ENCODE results near the gene SYTL3. TPM values are rescaled to one million over a fixed set of nuclear protein-coding genes. Genes with fewer than 3 reads are reported as not detected.

Gene SYTL3
- total RNA-seq, 1 donor from 2014 or later: 0.48 TPM

DNA sequence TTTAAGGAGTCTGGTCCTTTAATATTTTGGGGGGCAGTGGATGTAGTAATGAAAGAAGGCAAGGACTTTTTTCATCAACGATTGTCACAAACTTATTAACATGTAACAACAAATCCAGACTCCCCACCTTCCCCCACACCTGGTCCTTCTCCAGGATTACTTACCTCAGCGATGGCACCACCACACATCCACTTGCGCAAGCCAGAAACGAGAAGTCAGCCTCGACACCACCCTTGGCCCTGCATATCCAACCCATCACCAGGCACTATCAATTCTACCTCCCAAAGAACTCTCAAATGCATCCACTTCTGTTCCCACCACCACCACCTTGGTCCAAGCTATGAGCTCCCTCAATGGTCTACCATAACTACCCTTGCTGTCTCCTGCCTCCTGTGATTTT lies 162.8 kb downstream of the SYTL3 start:
- no peaks in the 10 kb centered on the region for H3K27me3 Mint-ChIP-seq (ENCODE audit: unreplicated experiment)
- no peak for TF ChIP-seq CTCF (IDR thresholded peaks at IDR 0.05)
- no peaks in the 10 kb centered on the region for H3K9me3 Mint-ChIP-seq (ENCODE audit: unreplicated experiment)
- H3K4me1 Mint-ChIP-seq (ENCODE audit: unreplicated experiment): peaks cover 53% of the 10 kb centered on the region
- H3K4me3 Mint-ChIP-seq (ENCODE audit: unreplicated experiment): no peak overlapping the region
- H3K27ac Mint-ChIP-seq (ENCODE audit: unreplicated experiment): no peak overlapping the region
- peaks cover 7% of the 10 kb centered on the region for H3K36me3 Mint-ChIP-seq (ENCODE audit: unreplicated experiment)
- no peak for DNase-seq (ENCODE audit: extremely low spot score, unreplicated experiment)

- TF ChIP-seq CTCF (IDR thresholded peaks at IDR 0.05): no peak
- no peaks in the 10 kb centered on the region for H3K27me3 Mint-ChIP-seq (ENCODE audit: unreplicated experiment)
- no peak for DNase-seq (ENCODE audit: extremely low spot score, unreplicated experiment)
- H3K4me3 Mint-ChIP-seq (ENCODE audit: unreplicated experiment): no peak overlapping the region
- H3K27ac Mint-ChIP-seq (ENCODE audit: unreplicated experiment): no peak overlapping the region
- peaks cover 7% of the 10 kb centered on the region for H3K36me3 Mint-ChIP-seq (ENCODE audit: unreplicated experiment)
- no peaks in the 10 kb centered on the region for H3K9me3 Mint-ChIP-seq (ENCODE audit: unreplicated experiment)
- peaks cover 56% of the 10 kb centered on the region for H3K4me1 Mint-ChIP-seq (ENCODE audit: unreplicated experiment)
These were observed 163.2 kb downstream of the SYTL3 start for GRCh38 chr6:158813032-158813431.

Small RNAs within 50 kb of the gene (microRNA-seq; reads per million reads assigned to microRNA genes)
- gene MIR3918 (ENCODE audit: unreplicated experiment) (not detected), gene MIR7161 (ENCODE audit: unreplicated experiment) (not detected)

Other genes with a start within 250 kb of the SYTL3 start
- 33.2 and 33.5 TPM in 2 replicates for gene TMEM181, start 90.0 kb upstream of the SYTL3 start, total RNA-seq
- 116 and 118 TPM in 2 replicates for gene DYNLT1, start 5.3 kb upstream of the SYTL3 start, total RNA-seq
- 41.1 and 41.4 TPM in 2 replicates for gene EZR, start 169.3 kb downstream of the SYTL3 start, total RNA-seq

Measured in osteocyte (in vitro differentiated cells).